H1 (cell line): Measurements from ENCODE around the gene MAP3K3. TPM values are rescaled to one million over a fixed set of nuclear protein-coding genes. Genes with fewer than 3 reads are reported as not detected.
A peak's percentile ranks its signal among the peaks of the same experiment; 100 is the strongest.

Experiments
- CTCF ChIA-PET: fragments of 300-600 bp; sonication (Branson Sonifier 250); formaldehyde crosslinking; loops from one replicate; lab custom pipeline; 2021; ENCODE audit not compliant: partially characterized antibody; lab: Charles Lee
- POLR2A ChIA-PET: fragments of 300-600 bp; sonication (Branson Sonifier 250); formaldehyde crosslinking; loops from one replicate; lab custom pipeline; 2021; ENCODE audit warnings: inconsistent platforms; ENCODE audit not compliant: partially characterized antibody; lab: Charles Lee
- DNase-seq, 2 experiments: peaks; one replicate each; pipeline versions ENCODE4 v3.0.0 to v3.0.0-alpha.2; 2010 to 2022; ENCODE audit warnings: low spot score in 2 of 2, low read depth in 1 of 2, mixed read lengths in 1 of 2
- FAIRE-seq: peaks from 2 replicates; lab custom pipeline; 2011; peaks lifted over from hg19 to GRCh38; lab: Jason Lieb, UNC
- H2AFZ ChIP-seq: 2 replicates; pipeline ENCODE4 v1.8.1; 2012; ENCODE audit warnings: low read length, inconsistent platforms
- H2AK5ac ChIP-seq: 2 replicates; pipeline ENCODE4 v1.6.1; 2013; ENCODE audit warnings: low read depth, low read length
- H2BK120ac ChIP-seq: replicated peaks from 2 replicates; pipeline ENCODE3; 2013; ENCODE audit warnings: low read depth, low read length, inconsistent platforms
- H2BK12ac ChIP-seq: 2 replicates; pipeline ENCODE4 v1.6.1; 2013; ENCODE audit warnings: low read depth, low read length
- H2BK15ac ChIP-seq: 2 replicates; pipeline ENCODE4 v1.6.1; 2013; ENCODE audit warnings: low read length
- H2BK20ac ChIP-seq: 2 replicates; pipeline ENCODE4 v1.6.1; 2013; ENCODE audit warnings: low read length
- H2BK5ac ChIP-seq: 2 replicates; pipeline ENCODE4 v1.6.1; 2013; ENCODE audit warnings: low read depth, low read length
- H3K14ac ChIP-seq: 2 replicates; pipeline ENCODE4 v1.6.1; 2013; ENCODE audit warnings: inconsistent platforms; ENCODE audit not compliant: insufficient read length
- H3K18ac ChIP-seq: 2 replicates; pipeline ENCODE4 v1.6.1; 2013; ENCODE audit warnings: low read length; ENCODE audit errors: extremely low read depth
- H3K23ac ChIP-seq: 2 replicates; pipeline ENCODE4 v1.6.1; 2013; ENCODE audit warnings: inconsistent platforms; ENCODE audit not compliant: insufficient read length
- H3K23me2 ChIP-seq: 2 replicates; pipeline ENCODE4 v1.6.1; 2013; ENCODE audit warnings: low read depth, low read length
- H3K27ac ChIP-seq: 2 replicates; pipeline ENCODE4 v1.6.1; 2011; ENCODE audit warnings: low read depth, low read length, inconsistent platforms
- H3K27me3 ChIP-seq, 4 experiments: replicated peaks in 1 of 4; 1 replicate in 1 of 4; 2 replicates in 3 of 4; pipeline versions ENCODE4 v1.6.1 to v1.8.1; 2011 to 2013; ENCODE audit warnings: low read length in 3 of 4, mild to moderate bottlenecking in 3 of 4, inconsistent platforms in 2 of 4, mixed read lengths in 2 of 4, moderate library complexity in 1 of 4; ENCODE audit not compliant: control insufficient read depth in 3 of 4, insufficient read depth in 3 of 4; ENCODE audit errors: extremely low read depth in 1 of 4
- H3K36me3 ChIP-seq, 4 experiments: 2 replicates each; pipeline versions ENCODE4 v1.6.1 to v1.8.1; 2011 to 2013; ENCODE audit warnings: mild to moderate bottlenecking in 4 of 4, low read length in 3 of 4, moderate library complexity in 2 of 4, control low read depth in 1 of 4, inconsistent platforms in 1 of 4; ENCODE audit not compliant: insufficient read depth in 4 of 4, control insufficient read depth in 2 of 4
- H3K4ac ChIP-seq: replicated peaks from 2 replicates; pipeline ENCODE3; 2013; ENCODE audit warnings: low read length, low read depth, mixed read lengths, inconsistent platforms; ENCODE audit not compliant: insufficient read length
- H3K4me1 ChIP-seq, 4 experiments: replicated peaks in 1 of 4; 1 replicate in 1 of 4; 2 replicates in 3 of 4; pipeline versions ENCODE4 v1.6.1 to v1.8.1; 2011 to 2013; ENCODE audit warnings: low read length in 3 of 4, inconsistent platforms in 2 of 4, mixed read lengths in 1 of 4; ENCODE audit not compliant: insufficient read depth in 4 of 4, control insufficient read depth in 3 of 4
- H3K4me2 ChIP-seq, 2 experiments: 2 replicates each; pipeline versions ENCODE4 v1.6.1 to v1.8.1; 2011 to 2013; ENCODE audit warnings: low read depth in 2 of 2, low read length in 2 of 2, control low read depth in 1 of 2, inconsistent platforms in 1 of 2, mild to moderate bottlenecking in 1 of 2; ENCODE audit not compliant: insufficient read depth in 1 of 2
- H3K4me3 ChIP-seq, 4 experiments: fragments of 200-600, 300-600 bp in 1 of 4; sonication (generic), shearing (Covaris generic), sonication (Bioruptor Twin) in 1 of 4; 2 replicates each; pipeline versions ENCODE4 v1.5.1 to v1.8.1; 2011 to 2016; ENCODE audit warnings: low read length in 4 of 4, low read depth in 3 of 4, control low read depth in 2 of 4, inconsistent platforms in 2 of 4, mild to moderate bottlenecking in 2 of 4, mixed read lengths in 1 of 4, moderate library complexity in 1 of 4; ENCODE audit not compliant: insufficient read depth in 2 of 4; ENCODE audit errors: extremely low read depth in 1 of 4
- H3K56ac ChIP-seq: replicated peaks from 2 replicates; pipeline ENCODE3; 2013; ENCODE audit warnings: low read depth, mild to moderate bottlenecking, mixed read lengths, low read length, inconsistent platforms; ENCODE audit not compliant: insufficient read length
- H3K79me1 ChIP-seq: 2 replicates; pipeline ENCODE4 v1.6.1; 2013; ENCODE audit warnings: low read depth, low read length, control low read depth
- H3K79me2 ChIP-seq, 2 experiments: 2 replicates each; pipeline versions ENCODE4 v1.6.1 to v1.8.1; 2012 to 2013; ENCODE audit warnings: low read length in 2 of 2, mild to moderate bottlenecking in 2 of 2, inconsistent platforms in 1 of 2; ENCODE audit not compliant: insufficient read depth in 2 of 2, control insufficient read depth in 1 of 2
- H3K9ac ChIP-seq, 4 experiments: replicated peaks in 1 of 4; 1 replicate in 1 of 4; 2 replicates in 3 of 4; pipeline versions ENCODE4 v1.6.1 to v1.8.1; 2011 to 2013; ENCODE audit warnings: low read depth in 3 of 4, low read length in 3 of 4, control low read depth in 2 of 4, mild to moderate bottlenecking in 2 of 4, moderate library complexity in 2 of 4, inconsistent platforms in 1 of 4; ENCODE audit errors: extremely low read depth in 1 of 4
- H3K9me3 ChIP-seq, 2 experiments: 2 replicates each; pipeline versions ENCODE4 v1.6.1 to v1.8.1; 2012 to 2013; ENCODE audit warnings: mild to moderate bottlenecking in 2 of 2, moderate library complexity in 2 of 2, control low read depth in 1 of 2, inconsistent platforms in 1 of 2, low read depth in 1 of 2, low read length in 1 of 2, mixed read lengths in 1 of 2; ENCODE audit not compliant: insufficient read depth in 2 of 2
- H4K20me1 ChIP-seq, 2 experiments: replicated peaks in 1 of 2; 2 replicates each; pipeline versions ENCODE3 to v1.8.1; 2011 to 2013; ENCODE audit warnings: inconsistent platforms in 2 of 2, low read length in 2 of 2, mild to moderate bottlenecking in 1 of 2; ENCODE audit not compliant: insufficient read depth in 2 of 2, control insufficient read depth in 1 of 2
- H4K5ac ChIP-seq: 2 replicates; pipeline ENCODE4 v1.6.1; 2013; ENCODE audit warnings: low read length, low read depth, mixed read lengths, inconsistent platforms; ENCODE audit not compliant: insufficient read length
- H4K8ac ChIP-seq: 2 replicates; pipeline ENCODE4 v1.8.0; 2013; ENCODE audit warnings: mild to moderate bottlenecking, moderate library complexity, low read length, inconsistent platforms; ENCODE audit not compliant: insufficient read depth; ENCODE audit errors: extremely low read depth
- H4K91ac ChIP-seq: replicated peaks from 2 replicates; pipeline ENCODE3; 2013; ENCODE audit warnings: low read length, mixed read lengths, inconsistent platforms; ENCODE audit not compliant: insufficient read length
- ASH2L ChIP-seq: fragments of 200-600, 300-600 bp; sonication (generic); IDR thresholded peaks from one replicate; pipeline ENCODE4 v1.7.1; 2017; ENCODE audit warnings: low read length
- CBX5 ChIP-seq: fragments of 300-800, 300-1000 bp; sonication (generic); IDR thresholded peaks from 2 replicates; pipeline ENCODE4 v1.7.1; 2016; ENCODE audit warnings: antibody characterized with exemption, low read length, low read depth
- CHD2 ChIP-seq: IDR thresholded peaks from 2 replicates; pipeline ENCODE4 v1.6.1; 2012; ENCODE audit warnings: low read length, improper control_type of control experiment
- CTBP2 ChIP-seq: IDR thresholded peaks from 2 replicates; pipeline ENCODE4 v1.7.0; 2011; ENCODE audit warnings: borderline replicate concordance, mild to moderate bottlenecking, moderate library complexity, mixed read lengths, low read length; ENCODE audit not compliant: insufficient read depth, insufficient read length
- JUN ChIP-seq: IDR thresholded peaks from 2 replicates; pipeline ENCODE4 v1.6.1; 2011; ENCODE audit warnings: low read depth, mild to moderate bottlenecking, improper control_type of control experiment, low read length
- KDM1A ChIP-seq: fragments of 200-600, 300-600 bp; sonication (generic); IDR thresholded peaks from 2 replicates; pipeline ENCODE4 v1.7.1; 2016; ENCODE audit warnings: mild to moderate bottlenecking, low read length, borderline replicate concordance
- NRF1 ChIP-seq: IDR thresholded peaks from 2 replicates; pipeline ENCODE4 v1.6.1; 2011; ENCODE audit warnings: mild to moderate bottlenecking, low read depth, low read length, improper control_type of control experiment
- RBBP5 ChIP-seq: IDR thresholded peaks from 2 replicates; pipeline ENCODE4 v1.7.1; 2012; ENCODE audit warnings: low read depth, mild to moderate bottlenecking, inconsistent platforms, low read length, moderate library complexity, borderline replicate concordance
- SIRT6 ChIP-seq: IDR thresholded peaks from one replicate; pipeline ENCODE4 v1.7.1; 2012; ENCODE audit warnings: low read length, inconsistent platforms
- SRF ChIP-seq: IDR thresholded peaks from 2 replicates; pipeline ENCODE4 v1.6.1; 2011; ENCODE audit warnings: mild to moderate bottlenecking, low read depth, low read length, moderate library complexity
- WGBS, 2 experiments: shearing (Covaris generic) in 1 of 2; methylation state at CpG; one replicate each; pipeline versions ENCODE4 v1.1.6 to v1.1.7; 2013 to 2015; ENCODE audit warnings: low lambda C conversion rate in 2 of 2, mixed read lengths in 2 of 2, inconsistent platforms in 1 of 2, low coverage in 1 of 2, missing lambda C conversion rate in 1 of 2; ENCODE audit not compliant: insufficient replicate concordance in 2 of 2, insufficient coverage in 1 of 2, insufficient read length in 1 of 2; ENCODE audit errors: extremely low coverage in 1 of 2, missing lambda C conversion rate in 1 of 2; 5-methylcytosine and 5-hydroxymethylcytosine counted together
- polyA plus RNA-seq, 7 experiments: library from polyadenylated mRNA; depleted of rRNA in 3 of 7; stranded (reverse) in 5 of 7; unstranded in 2 of 7; fragments of >200 nt in 5 of 7; fragments of 200-250 nt in 2 of 7; gene quantifications; 1 replicate in 5 of 7; 2 replicates in 1 of 7; 4 replicates in 1 of 7; pipeline versions ENCODE4 v1.2.1 to v1.2.3, GENCODE V29; 2011 to 2013; ENCODE audit warnings: missing spikeins in 2 of 7, mixed read lengths in 2 of 7
- total RNA-seq: library from RNA; stranded (reverse); fragmentation: NEBNext Ultra II Directional; extraction: Animal tissue kit (Norgen Biotek cat#: 25700); gene quantifications from 2 replicates; pipeline ENCODE4 v1.2.1, GENCODE V29; 2021
- TF ChIP-seq, protein P1 (sequence below): IDR thresholded peaks from 2 replicates; pipeline ENCODE4 v1.6.1; 2012; ENCODE audit warnings: inconsistent platforms

Gene MAP3K3
- total and polyA plus RNA-seq, 2 of the 8 experiments (the other 6 are each of a cell fraction or from before 2014, with no cell fraction given) = 10.3 to 21.0 TPM

DNA sequence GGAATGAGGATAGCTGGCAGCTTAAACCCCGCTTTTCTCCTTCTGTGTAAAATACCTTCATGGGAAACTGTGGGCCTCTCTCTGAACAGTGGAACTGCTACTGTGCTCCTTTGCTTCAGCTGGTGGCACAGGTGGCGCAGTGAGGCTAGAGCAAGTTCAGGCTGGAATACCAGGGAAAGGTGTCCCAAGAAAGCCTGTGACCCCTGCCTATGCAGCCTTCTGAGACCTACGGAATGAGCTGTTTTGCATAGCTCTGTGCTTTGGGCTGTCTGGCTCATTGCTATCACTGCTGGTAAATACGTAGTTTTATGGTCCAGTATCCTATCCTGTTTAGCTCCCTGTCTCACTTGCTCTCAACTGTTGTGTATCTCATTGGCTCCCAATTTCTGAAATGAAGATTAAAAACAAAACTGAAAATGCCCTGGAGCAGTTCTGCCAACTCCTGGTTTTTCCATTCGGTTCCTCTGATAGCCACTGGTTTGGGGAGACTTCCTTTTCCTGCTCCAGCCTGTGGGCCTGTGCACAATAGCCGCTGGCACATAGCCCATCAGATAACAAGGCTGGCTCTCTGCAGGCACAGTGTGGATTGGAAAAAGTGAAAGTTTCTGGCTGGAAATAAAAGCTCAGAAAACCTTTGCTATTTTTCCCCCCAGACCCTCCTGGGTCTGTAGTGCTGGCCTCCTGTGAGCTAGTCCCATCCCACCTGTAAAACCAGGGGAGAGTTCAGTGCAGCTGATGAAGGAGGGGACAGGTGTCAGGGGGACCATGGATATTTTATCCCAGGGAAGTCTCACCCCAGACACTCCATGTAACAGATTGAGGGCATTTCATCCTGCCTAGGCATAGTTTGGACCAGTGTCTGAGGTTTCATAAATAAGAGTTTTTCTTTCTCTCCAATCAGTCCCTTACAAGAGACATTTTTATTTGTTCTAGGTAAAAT, 53.7 kb downstream of the MAP3K3 start:
- H3K36me3 ChIP-seq = no peaks in the 10 kb centered on the region
- no peak overlapping the region for H2AK5ac ChIP-seq
- no peak overlapping the region for H4K8ac ChIP-seq
- no peak overlapping the region for H2AFZ ChIP-seq
- H3K79me1 ChIP-seq = no peaks in the 10 kb centered on the region
- H3K9ac ChIP-seq = no peak overlapping the region; a peak in 2 of 7 replicates
- no peak overlapping the region for H2BK120ac ChIP-seq
- no peak overlapping the region for H3K4ac ChIP-seq
- POLR2A ChIA-PET = interaction anchor here (0.9 to 2.0 kb wide), 7 partner anchors 10 to 153 kb away, joined by 3 to 8 read pairs (median 4); partner anchors contain the start of gene MAP3K3
- peaks cover 3 to 13% (median 6%) of the 10 kb centered on the region in 4 experiments; a peak in 6 of 7 replicates for H3K4me1 ChIP-seq
- H4K20me1 ChIP-seq = no peaks in the 10 kb centered on the region
- no peak overlapping the region for H3K27ac ChIP-seq
- 0 out of 2 replicates have a peak overlapping the region, but pooled peaks have one; percentile 0 for H2BK15ac ChIP-seq
- no peak for FAIRE-seq
- H3K18ac ChIP-seq = no peak overlapping the region
- CTCF ChIA-PET = interaction anchor here (1.1 to 3.7 kb wide), 21 partner anchors 9 to 250 kb away, joined by 3 to 26 read pairs (median 5); no protein-coding TSS in a partner anchor
- H3K14ac ChIP-seq = no peak overlapping the region
- H3K56ac ChIP-seq = no peak overlapping the region
- no peak overlapping the region for H3K4me3 ChIP-seq
- H2BK5ac ChIP-seq = 0 out of 2 replicates have a peak overlapping the region, but pooled peaks have one; percentile 3
- no peak for DNase-seq
- H3K23ac ChIP-seq = no peak overlapping the region
- H4K91ac ChIP-seq = no peak overlapping the region
- H2BK12ac ChIP-seq = peak overlapping the region; percentile 68; the same call in 1 of the 2 replicates
- H2BK20ac ChIP-seq = peak overlapping the region; percentile 2; the same call in 1 of the 2 replicates
- no peak overlapping the region for H4K5ac ChIP-seq
- WGBS, 2 experiments = 80% methylated on average over 6 of the region's 6 CpGs; no CpG with 5 or more reads in 1 of the 2 experiments
- H3K27me3 ChIP-seq = no peaks in the 10 kb centered on the region
- peak overlapping the region in 1 of 2 experiments; percentile 22; a peak in 2 of 4 replicates for H3K4me2 ChIP-seq
- H3K9me3 ChIP-seq = no peaks in the 10 kb centered on the region
- no peaks in the 10 kb centered on the region for H3K79me2 ChIP-seq
- no peaks in the 10 kb centered on the region for H3K23me2 ChIP-seq
- TF ChIP-seq JUN (no peak), SIRT6 (no peak), ASH2L (no peak), RBBP5 (no peak), CBX5 (no peak), CHD2 (no peak), CTBP2 (no peak), SRF (no peak), NRF1 (no peak), KDM1A (no peak)
- TF ChIP-seq, protein P1, sequence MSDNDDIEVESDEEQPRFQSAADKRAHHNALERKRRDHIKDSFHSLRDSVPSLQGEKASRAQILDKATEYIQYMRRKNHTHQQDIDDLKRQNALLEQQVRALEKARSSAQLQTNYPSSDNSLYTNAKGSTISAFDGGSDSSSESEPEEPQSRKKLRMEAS = no peak
